Activated CD4-positive, alpha-beta T cell treated with anti-CD3 and anti-CD28 coated beads for 36 hours (primary cell): Measurements from ENCODE around the gene EXOC8. TPM values are rescaled to one million over a fixed set of nuclear protein-coding genes. Genes with fewer than 3 reads are reported as not detected.
"Not testable (repeated sequence)": the region's sequence is repeated elsewhere in the genome, so short reads cannot be mapped to it uniquely, and the experiment has no call there.

ENCODE experiments used
- ATAC-seq: fragments of 200-7000 bp; cut with Tn5 transposase; one replicate; pipeline ENCODE4 v1.10.0; 2021; ENCODE audit warnings: mild to moderate bottlenecking, moderate library complexity
- CTCF ChIA-PET: fragments of 350-600 bp; sonication (Branson Sonifier 250); formaldehyde crosslinking; loops from one replicate; lab custom pipeline; 2021; ENCODE audit warnings: antibody characterized with exemption; lab: Charles Lee
- POLR2A ChIA-PET: fragments of 350-600 bp; sonication (Branson Sonifier 250); formaldehyde crosslinking; loops from one replicate; lab custom pipeline; 2021; ENCODE audit warnings: antibody characterized with exemption, inconsistent platforms; lab: Charles Lee
- DNase-seq: peaks from one replicate; pipeline ENCODE4 v3.0.0-alpha.2; 2020
- H3K27ac Mint-ChIP-seq: one replicate; pipeline ENCODE4 v1.8.0; 2021; ENCODE audit warnings: mixed read lengths
- H3K27me3 Mint-ChIP-seq: one replicate; pipeline ENCODE4 v1.8.0; 2021; ENCODE audit warnings: mixed read lengths
- H3K36me3 Mint-ChIP-seq: one replicate; pipeline ENCODE4 v1.8.0; 2021; ENCODE audit warnings: low read depth, mixed read lengths
- H3K4me1 Mint-ChIP-seq: one replicate; pipeline ENCODE4 v1.8.0; 2021; ENCODE audit warnings: mixed read lengths
- H3K4me3 Mint-ChIP-seq: one replicate; pipeline ENCODE4 v1.8.0; 2021; ENCODE audit warnings: mild to moderate bottlenecking, moderate library complexity, mixed read lengths
- H3K9me3 Mint-ChIP-seq: one replicate; pipeline ENCODE4 v1.8.0; 2021; ENCODE audit warnings: low read depth, mixed read lengths
- intact Hi-C, 2 experiments: fragments of 100-400 bp; cut with DNase I in 1 of 2; cut with micrococcal nuclease in 1 of 2; formaldehyde crosslinking; loops; one replicate each; pipeline versions ENCODE4 v1.14.2 to v1.15.1; 2022 to 2024; cut with DNase I, micrococcal nuclease
- total RNA-seq, 2 experiments: library from RNA; stranded (reverse); gene quantifications; one replicate each; pipeline ENCODE4 v1.2.3, GENCODE V29; 2021

The EXOC8 gene
- total RNA-seq, 2 experiments from 2014 or later = 10.0 to 13.7 TPM

DNA sequence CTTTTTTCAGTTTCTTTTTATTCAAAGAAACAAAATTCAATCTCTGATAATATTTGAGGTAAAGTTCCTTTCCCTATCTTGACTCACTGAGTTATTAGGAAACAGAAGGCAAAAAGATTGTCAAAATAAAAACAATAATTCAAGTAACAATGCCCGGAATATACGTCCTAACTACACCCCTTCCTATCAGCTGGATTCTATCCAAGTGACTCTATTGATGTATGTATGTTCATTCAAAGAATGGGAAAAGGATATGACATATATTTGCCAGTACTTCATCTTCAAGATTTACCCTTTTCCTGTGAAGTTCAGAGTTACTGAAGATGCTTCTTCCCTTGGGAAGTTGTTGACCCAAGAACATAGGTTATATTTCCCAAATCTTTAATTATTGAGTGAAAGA lies 14.2 kb upstream of the EXOC8 start:
- intact Hi-C loops = no loop called here

GRCh38 chr1:231348856-231349255 lies 11.2 kb upstream of the EXOC8 start:
- POLR2A ChIA-PET, H3K4me3 Mint-ChIP-seq, H3K27ac Mint-ChIP-seq, H3K9me3 Mint-ChIP-seq, intact Hi-C loops, H3K4me1 Mint-ChIP-seq, ATAC-seq, DNase-seq, H3K27me3 Mint-ChIP-seq: not testable (repeated sequence)
- H3K36me3 Mint-ChIP-seq = peaks cover 23% of the 10 kb centered on the region
- CTCF ChIA-PET = interaction anchor here (0.6 to 1.8 kb wide), 3 partner anchors 8 to 11 kb away, joined by 3 to 10 read pairs (median 5); partner anchors contain the start of genes EXOC8 and SPRTN

More for the DNA sequence above, 14.2 kb upstream of the EXOC8 start:
- POLR2A ChIA-PET = no interaction called here
- Mint-ChIP-seq H3K4me3 (no peak overlapping the region), H3K36me3 (peaks cover 14% of the 10 kb centered on the region), H3K4me1 (no peaks in the 10 kb centered on the region), H3K27me3 (no peaks in the 10 kb centered on the region), H3K9me3 (no peaks in the 10 kb centered on the region), H3K27ac (no peak overlapping the region)
- DNase-seq (no peak), ATAC-seq (no peak)
- CTCF ChIA-PET = interaction anchor here (0.9 kb wide), 1 partner anchor 249 kb away, joined by 3 read pairs; no protein-coding TSS in a partner anchor

- ChIA-PET CTCF (interaction anchor here (0.6 to 1.4 kb wide), 2 partner anchors 9 to 10 kb away, joined by 3 to 5 read pairs; no protein-coding TSS in a partner anchor), POLR2A (no interaction called here)
- no peak for ATAC-seq
- no peak for DNase-seq
- intact Hi-C loops = no loop called here
- Mint-ChIP-seq H3K27ac (no peak overlapping the region), H3K4me3 (no peak overlapping the region), H3K4me1 (no peaks in the 10 kb centered on the region), H3K36me3 (peaks cover 26% of the 10 kb centered on the region), H3K9me3 (no peaks in the 10 kb centered on the region), H3K27me3 (no peaks in the 10 kb centered on the region)
These were observed 10.8 kb upstream of the EXOC8 start for GRCh38 chr1:231348442-231348841.

GRCh38 chr1:231347961-231348360 lies 10.3 kb upstream of the EXOC8 start:
- POLR2A ChIA-PET = no interaction called here
- Mint-ChIP-seq H3K27ac (no peak overlapping the region), H3K4me3 (no peak overlapping the region), H3K36me3 (peaks cover 28% of the 10 kb centered on the region), H3K9me3 (no peaks in the 10 kb centered on the region), H3K27me3 (no peaks in the 10 kb centered on the region), H3K4me1 (no peaks in the 10 kb centered on the region)
- ATAC-seq (no peak), DNase-seq (no peak)
- CTCF ChIA-PET = interaction anchor here (1.4 kb wide), 1 partner anchor 9 kb away, joined by 5 read pairs; no protein-coding TSS in a partner anchor
- intact Hi-C loops = no loop called here

DNA sequence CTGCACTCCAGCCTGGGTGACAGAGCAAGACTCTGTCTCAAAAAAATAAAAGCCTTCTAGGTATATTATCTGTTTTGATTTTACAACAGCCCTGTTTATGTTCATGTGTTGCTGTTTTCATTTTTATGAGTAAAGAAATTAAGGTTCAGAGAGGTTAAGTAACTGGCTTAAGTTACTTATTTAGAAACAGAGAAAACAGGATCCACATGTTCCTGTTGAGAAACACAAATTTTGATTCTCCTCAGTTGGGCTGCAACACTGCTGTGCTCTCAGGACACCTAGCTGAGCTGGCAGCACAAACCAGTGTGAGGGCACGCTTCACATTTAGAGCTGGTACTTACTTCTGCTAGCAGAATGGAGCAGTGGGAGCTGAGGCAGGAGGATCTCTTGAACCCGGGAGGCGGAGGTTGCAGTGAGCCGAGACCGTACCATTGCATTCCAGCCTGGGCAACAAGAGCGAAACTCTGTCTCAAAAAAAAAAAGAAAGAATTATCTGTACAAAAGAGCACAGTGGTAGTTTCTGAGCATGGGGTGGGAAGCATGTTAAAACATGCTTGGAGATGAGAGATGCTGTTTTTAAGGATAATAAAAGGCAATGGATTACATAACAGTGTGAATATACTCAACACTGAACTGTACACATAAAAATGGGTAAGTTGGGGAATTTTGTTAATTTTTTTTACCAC lies 2.8 kb upstream of the EXOC8 start:
- ChIA-PET POLR2A (interaction anchor here (0.6 kb wide), 1 partner anchor 10 kb away, joined by 3 read pairs; no protein-coding TSS in a partner anchor), CTCF (interaction anchor here (1.3 to 1.6 kb wide), 2 partner anchors 10 to 45 kb away, joined by 4 read pairs; no protein-coding TSS in a partner anchor)
- Mint-ChIP-seq H3K27ac (no peak overlapping the region), H3K4me3 (no peak overlapping the region), H3K9me3 (peaks cover 3% of the 10 kb centered on the region), H3K27me3 (no peaks in the 10 kb centered on the region), H3K36me3 (peaks cover 43% of the 10 kb centered on the region), H3K4me1 (peaks cover 28% of the 10 kb centered on the region)
- DNase-seq = no peak
- intact Hi-C loops = no loop called here
- ATAC-seq = no peak

DNA sequence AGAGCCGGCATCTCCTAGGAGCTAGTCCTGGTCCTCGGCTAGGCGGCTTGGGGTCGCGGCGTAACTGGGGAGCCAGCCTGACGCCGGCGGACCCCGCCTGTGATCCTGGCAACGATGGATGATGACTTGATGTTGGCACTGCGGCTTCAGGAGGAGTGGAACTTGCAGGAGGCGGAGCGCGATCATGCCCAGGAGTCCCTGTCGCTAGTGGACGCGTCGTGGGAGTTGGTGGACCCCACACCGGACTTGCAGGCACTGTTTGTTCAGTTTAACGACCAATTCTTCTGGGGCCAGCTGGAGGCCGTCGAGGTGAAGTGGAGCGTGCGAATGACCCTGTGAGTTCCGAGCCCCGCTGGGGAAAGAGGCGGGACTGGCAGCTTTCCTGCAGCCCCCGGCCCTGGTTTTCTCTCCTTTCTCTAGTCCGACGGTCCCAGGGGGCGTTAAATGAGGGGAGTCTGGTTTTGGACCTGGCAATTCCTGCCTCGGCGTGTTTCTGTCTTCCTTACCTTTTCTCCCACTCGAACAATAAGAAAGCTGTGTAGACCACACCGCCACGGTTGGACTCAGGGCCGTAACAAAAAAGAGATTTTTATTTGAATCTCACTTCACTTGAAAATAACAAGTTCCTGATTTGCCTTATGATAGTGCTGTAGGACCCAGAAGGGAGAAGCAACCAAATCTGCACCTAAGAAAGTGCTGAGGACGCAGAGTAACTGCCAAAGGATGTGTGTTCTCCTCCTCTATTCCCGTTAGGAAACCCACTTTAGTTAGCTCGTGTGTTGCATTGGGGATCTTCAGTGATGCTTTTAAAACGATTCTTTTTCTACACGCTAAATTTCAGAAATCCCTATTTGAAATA lies 847 bp upstream of the EXOC8 start, which contains the start of gene SPRTN:
Gene SPRTN (plus strand): TSS at position 24 of the 859 bp plus-strand sequence. CDS start 91 bp downstream, at position 115.
- Mint-ChIP-seq H3K4me3 (peak within 1 kb of the TSS; percentile 93), H3K36me3 (peaks cover 50% of the 10 kb centered on the region), H3K4me1 (peaks cover 37% of the 10 kb centered on the region), H3K27me3 (no peaks in the 10 kb centered on the region), H3K9me3 (peaks cover 4% of the 10 kb centered on the region), H3K27ac (peak within 1 kb of the TSS; percentile 98)
- POLR2A ChIA-PET = interaction anchor here (0.7 to 1.6 kb wide), 7 partner anchors 8 to 274 kb away, joined by 3 to 11 read pairs (median 4); partner anchors contain the start of gene TSNAX
- ATAC-seq (no peak), DNase-seq (no peak)
- intact Hi-C loops = loop anchor here (1.0 to 5.0 kb wide), 11 partner anchors 84 to 696 kb away; partner anchors contain the start of genes ARV1 (in 2 of the 2), EGLN1 (in 2 of the 2), C1orf198 (in 1 of the 2) and COG2 (in 1 of the 2)
- CTCF ChIA-PET = interaction anchor here (0.6 to 2.1 kb wide), 12 partner anchors 11 to 705 kb away, joined by 3 to 13 read pairs (median 4); partner anchors contain the start of gene TSNAX

DNA sequence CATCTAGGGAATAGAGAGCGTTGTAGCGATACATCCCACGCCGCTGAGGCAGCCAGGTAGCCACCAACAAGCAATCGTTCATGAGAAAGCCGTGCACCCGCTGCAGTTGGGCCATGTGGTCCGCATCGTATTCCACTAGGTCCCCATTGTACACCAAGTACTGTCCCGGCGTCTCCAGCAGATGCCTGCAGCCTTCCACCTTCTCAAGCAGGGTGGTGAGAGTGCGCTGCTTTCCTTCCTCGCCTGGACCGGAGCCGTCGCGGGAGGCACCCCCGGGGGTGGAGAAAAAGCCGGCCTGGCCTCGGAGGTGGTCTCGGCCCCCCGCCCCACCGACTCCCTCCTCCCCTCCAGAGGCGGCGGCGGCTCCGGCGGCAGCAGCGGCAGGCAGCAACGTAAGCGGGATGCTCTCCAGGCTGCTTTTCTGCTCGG lies 595 bp downstream of the EXOC8 start:
- H3K36me3 Mint-ChIP-seq = peaks cover 50% of the 10 kb centered on the region
- DNase-seq = no peak
- H3K4me3 Mint-ChIP-seq = peak overlapping the region; percentile 93
- intact Hi-C loops = loop anchor here (1.0 to 5.0 kb wide), 4 partner anchors 85 to 470 kb away; partner anchors contain the start of genes C1orf198 (in 1 of the 2), EGLN1 (in 1 of the 2), GNPAT (in 1 of the 2) and TSNAX (in 1 of the 2)
- peak overlapping the region; percentile 98 for H3K27ac Mint-ChIP-seq
- CTCF ChIA-PET = interaction anchor here (1.3 to 1.4 kb wide), 2 partner anchors 22 to 56 kb away, joined by 3 to 4 read pairs; no protein-coding TSS in a partner anchor
- H3K4me1 Mint-ChIP-seq = peaks cover 46% of the 10 kb centered on the region
- no peaks in the 10 kb centered on the region for H3K27me3 Mint-ChIP-seq
- H3K9me3 Mint-ChIP-seq = peaks cover 4% of the 10 kb centered on the region
- ATAC-seq = peak; percentile 3
- POLR2A ChIA-PET = interaction anchor here (1.0 to 1.6 kb wide), 3 partner anchors 84 to 276 kb away, joined by 3 to 11 read pairs (median 4); partner anchors contain the start of gene TSNAX

- no peaks in the 10 kb centered on the region for H3K27me3 Mint-ChIP-seq
- H3K4me3 Mint-ChIP-seq = peak overlapping the region; percentile 93
- intact Hi-C loops = loop anchor here (5.0 kb wide), 2 partner anchors 86 to 469 kb away; partner anchors contain the start of genes C1orf198 (in 1 of the 2) and EGLN1 (in 1 of the 2)
- H3K4me1 Mint-ChIP-seq = peaks cover 49% of the 10 kb centered on the region
- H3K36me3 Mint-ChIP-seq = peaks cover 50% of the 10 kb centered on the region
- POLR2A ChIA-PET = interaction anchor here (0.6 kb wide), 2 partner anchors 55 to 257 kb away, joined by 3 read pairs; no protein-coding TSS in a partner anchor
- DNase-seq = peak; percentile 12
- H3K9me3 Mint-ChIP-seq = peaks cover 4% of the 10 kb centered on the region
- CTCF ChIA-PET = interaction anchor here (0.7 to 1.7 kb wide), 4 partner anchors 18 to 281 kb away, joined by 3 to 5 read pairs (median 4); no protein-coding TSS in a partner anchor
- ATAC-seq = no peak
- H3K27ac Mint-ChIP-seq = peak overlapping the region; percentile 82
These were observed 1.7 kb downstream of the EXOC8 start for GRCh38 chr1:231335663-231336602.

DNA sequence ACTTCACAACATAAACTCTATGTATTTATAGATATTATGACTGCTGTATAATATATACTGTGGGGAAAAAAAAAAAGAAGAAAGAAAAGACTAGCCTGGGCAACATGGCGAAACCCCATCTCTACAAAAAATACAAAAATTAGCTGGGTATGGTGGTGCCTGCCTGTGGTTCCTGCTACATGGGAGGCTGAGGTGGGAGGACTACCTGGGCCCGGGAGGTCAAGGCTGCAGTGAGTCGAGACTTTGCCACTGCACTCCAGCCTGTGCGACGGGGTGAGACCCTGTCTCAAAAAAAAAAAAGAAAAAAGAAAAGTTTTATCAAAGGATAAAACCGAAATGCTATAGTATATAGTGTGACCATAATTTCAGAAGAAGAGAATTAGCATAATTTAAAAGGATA lies 2.7 kb downstream of the EXOC8 start:
- Mint-ChIP-seq H3K4me3 (peak overlapping the region; percentile 93), H3K9me3 (peaks cover 4% of the 10 kb centered on the region), H3K36me3 (peaks cover 44% of the 10 kb centered on the region), H3K27me3 (no peaks in the 10 kb centered on the region), H3K4me1 (peaks cover 46% of the 10 kb centered on the region), H3K27ac (no peak overlapping the region)
- DNase-seq = no peak
- ChIA-PET CTCF (interaction anchor here (1.7 kb wide), 1 partner anchor 271 kb away, joined by 5 read pairs; no protein-coding TSS in a partner anchor), POLR2A (interaction anchor here (0.6 kb wide), 1 partner anchor 258 kb away, joined by 3 read pairs; no protein-coding TSS in a partner anchor)
- no peak for ATAC-seq
- intact Hi-C loops = loop anchor here (5.0 kb wide), 2 partner anchors 87 to 468 kb away; partner anchors contain the start of genes C1orf198 (in 1 of the 2) and EGLN1 (in 1 of the 2)
